GM18498 (cell line): Measurements from ENCODE around the gene ZNF618.

Experiments
- ATAC-seq: cut with Tn5 transposase; IDR thresholded peaks from one replicate; pipeline ENCODE4 v1.9.1; 2021; ENCODE audit warnings: mild to moderate bottlenecking, moderate library complexity; ENCODE audit not compliant: unreplicated experiment

Gene ZNF618

GRCh38 chr9:114092336-114092735 is 216.2 kb downstream of the ZNF618 start:
- ATAC-seq: no peak

- no peak for ATAC-seq
Observed at GRCh38 chr9:114093031-114093471, 216.9 kb downstream of the ZNF618 start.

- no peak for ATAC-seq
Observed at GRCh38 chr9:114093761-114094505, 217.8 kb downstream of the ZNF618 start.

- ATAC-seq: no peak
Observed at GRCh38 chr9:114094971-114095370, 218.9 kb downstream of the ZNF618 start.

GRCh38 chr9:114096041-114096511 is 220.0 kb downstream of the ZNF618 start:
- no peak for ATAC-seq

GRCh38 chr9:114096866-114097612 is 220.9 kb downstream of the ZNF618 start:
- ATAC-seq: no peak

- ATAC-seq: no peak
Observed at GRCh38 chr9:114097613-114098020, 221.5 kb downstream of the ZNF618 start.

- no peak for ATAC-seq
Observed at GRCh38 chr9:114098021-114098935, 222.2 kb downstream of the ZNF618 start.

- ATAC-seq: no peak
Observed at GRCh38 chr9:114098936-114099668, 223.0 kb downstream of the ZNF618 start, which contains the start of gene KIF12. TSS of gene KIF12 (minus strand) at chr9:114099292. CDS start at chr9:114099276, 16 bp downstream.

- ATAC-seq: no peak
Observed at GRCh38 chr9:114099669-114100270, 223.7 kb downstream of the ZNF618 start.

- no peak for ATAC-seq
Observed at GRCh38 chr9:114100536-114100935, 224.4 kb downstream of the ZNF618 start.

GRCh38 chr9:114102484-114102883 is 226.4 kb downstream of the ZNF618 start:
- ATAC-seq: no peak

- no peak for ATAC-seq
Observed at GRCh38 chr9:114105236-114105635, 229.1 kb downstream of the ZNF618 start.
